Colonic mucosa (tissue), 4 donors: ENCODE results near the gene TRDN. TPM values are rescaled to one million over a fixed set of nuclear protein-coding genes. Genes with fewer than 3 reads are reported as not detected.
"Not testable (repeated sequence)": the region's sequence is repeated elsewhere in the genome, so short reads cannot be mapped to it uniquely, and the experiment has no call there.

Experiments
- DNase-seq: peaks from one replicate; pipeline ENCODE4 v3.0.0-alpha.2; 2020
- H3K27ac ChIP-seq: fragments of 200-600 bp; one replicate; pipeline ENCODE4 v1.8.0; 2021
- H3K27me3 ChIP-seq: fragments of 200-600 bp; one replicate; pipeline ENCODE4 v1.8.0; 2021
- H3K36me3 ChIP-seq: fragments of 200-600 bp; one replicate; pipeline ENCODE4 v1.8.0; 2021
- H3K4me1 ChIP-seq: fragments of 200-600 bp; one replicate; pipeline ENCODE4 v1.8.0; 2021; ENCODE audit warnings: mild to moderate bottlenecking
- H3K4me3 ChIP-seq: fragments of 200-600 bp; one replicate; pipeline ENCODE4 v1.8.0; 2021
- H3K9ac ChIP-seq, 2 donors: one replicate each; pipeline ENCODE4 v1.7.0; 2013; ENCODE audit warnings: control low read depth in 2 of 2, low read depth in 2 of 2, low read length in 2 of 2
- H3K9me3 ChIP-seq: fragments of 200-600 bp; one replicate; pipeline ENCODE4 v1.8.0; 2021
- CTCF ChIP-seq: fragments of 200-600 bp; IDR thresholded peaks from one replicate; pipeline ENCODE4 v1.8.0; 2022; ENCODE audit warnings: antibody characterized with exemption, mild to moderate bottlenecking
- intact Hi-C: fragments of 100-400 bp; cut with DNase I; formaldehyde crosslinking; loops from one replicate; pipeline ENCODE4 v1.14.1; 2022
- total RNA-seq, 2 donors: library from RNA; stranded (reverse); fragmentation: NEBNext Ultra II Directional in 1 of 2; extraction: Animal tissue kit (Norgen Biotek cat#: 25700) in 1 of 2; gene quantifications; one replicate each; pipeline ENCODE4 v1.2.1, GENCODE V29; 2021
- donor health status: healthy.
- donor health status: DM: no; HTN: no; CAD: no.
- donor health status: DM: no; HTN: no; CAD: no.

Gene TRDN
- total RNA-seq, 2 donors from 2014 or later = not detected

GRCh38 chr6:123564361-123564760 lies 72.4 kb downstream of the TRDN start:
- no peaks in the 10 kb centered on the region for H3K27me3 ChIP-seq
- no peaks in the 10 kb centered on the region for H3K36me3 ChIP-seq
- H3K9me3 ChIP-seq = no peaks in the 10 kb centered on the region
- no peak overlapping the region for H3K4me3 ChIP-seq
- intact Hi-C loops = no loop called here
- DNase-seq = no peak
- no peaks in the 10 kb centered on the region for H3K4me1 ChIP-seq
- H3K27ac ChIP-seq = no peak overlapping the region
- H3K9ac ChIP-seq = no peak overlapping the region
- no peak for TF ChIP-seq CTCF

- intact Hi-C loops = no loop called here
- no peaks in the 10 kb centered on the region for H3K4me1 ChIP-seq
- no peak for TF ChIP-seq CTCF
These were observed 74.1 kb downstream of the TRDN start for GRCh38 chr6:123562677-123563076.

GRCh38 chr6:123562264-123562663 lies 74.5 kb downstream of the TRDN start:
- Histone ChIP-seq H3K27ac (no peak overlapping the region), H3K4me3 (no peak overlapping the region), H3K9ac (no peak overlapping the region), H3K4me1 (no peaks in the 10 kb centered on the region), H3K27me3 (no peaks in the 10 kb centered on the region), H3K9me3 (no peaks in the 10 kb centered on the region), H3K36me3 (no peaks in the 10 kb centered on the region)
- no peak for TF ChIP-seq CTCF
- intact Hi-C loops = no loop called here
- no peak for DNase-seq

More at GRCh38 chr6:123562677-123563076, 74.1 kb downstream of the TRDN start:
- H3K27ac ChIP-seq = no peak overlapping the region
- H3K4me3 ChIP-seq = no peak overlapping the region
- H3K9me3 ChIP-seq = no peaks in the 10 kb centered on the region
- no peak for DNase-seq
- H3K27me3 ChIP-seq = no peaks in the 10 kb centered on the region
- no peak overlapping the region for H3K9ac ChIP-seq
- no peaks in the 10 kb centered on the region for H3K36me3 ChIP-seq

- H3K9me3 ChIP-seq, H3K4me1 ChIP-seq, H3K27me3 ChIP-seq, H3K4me3 ChIP-seq, H3K36me3 ChIP-seq, H3K27ac ChIP-seq, H3K9ac ChIP-seq, DNase-seq, intact Hi-C loops: not testable (repeated sequence)
These were observed 76.9 kb downstream of the TRDN start for GRCh38 chr6:123559816-123560215.

- H3K4me3 ChIP-seq, H3K36me3 ChIP-seq, H3K9me3 ChIP-seq, intact Hi-C loops, H3K9ac ChIP-seq, H3K27ac ChIP-seq, H3K4me1 ChIP-seq, H3K27me3 ChIP-seq, DNase-seq: not testable (repeated sequence)
These were observed 79.3 kb downstream of the TRDN start for GRCh38 chr6:123557474-123557873.

GRCh38 chr6:123551939-123552707 lies 84.6 kb downstream of the TRDN start:
- intact Hi-C loops = no loop called here
- DNase-seq = no peak
- H3K4me3 ChIP-seq = no peak overlapping the region
- no peaks in the 10 kb centered on the region for H3K4me1 ChIP-seq
- H3K9me3 ChIP-seq = no peaks in the 10 kb centered on the region
- no peaks in the 10 kb centered on the region for H3K27me3 ChIP-seq
- TF ChIP-seq CTCF = no peak
- no peak overlapping the region for H3K9ac ChIP-seq
- H3K27ac ChIP-seq = no peak overlapping the region
- H3K36me3 ChIP-seq = no peaks in the 10 kb centered on the region
